Suppressor macrophage treated with lipopolysaccharide for 4 hours (primary cell): ENCODE data around the gene NUP214.
"Not testable (repeated sequence)": the region's sequence is repeated elsewhere in the genome, so short reads cannot be mapped to it uniquely, and the experiment has no call there.

Experiments used
- DNase-seq: peaks from one replicate; pipeline ENCODE4 v3.0.0-alpha.2; 2020

Gene NUP214

DNA sequence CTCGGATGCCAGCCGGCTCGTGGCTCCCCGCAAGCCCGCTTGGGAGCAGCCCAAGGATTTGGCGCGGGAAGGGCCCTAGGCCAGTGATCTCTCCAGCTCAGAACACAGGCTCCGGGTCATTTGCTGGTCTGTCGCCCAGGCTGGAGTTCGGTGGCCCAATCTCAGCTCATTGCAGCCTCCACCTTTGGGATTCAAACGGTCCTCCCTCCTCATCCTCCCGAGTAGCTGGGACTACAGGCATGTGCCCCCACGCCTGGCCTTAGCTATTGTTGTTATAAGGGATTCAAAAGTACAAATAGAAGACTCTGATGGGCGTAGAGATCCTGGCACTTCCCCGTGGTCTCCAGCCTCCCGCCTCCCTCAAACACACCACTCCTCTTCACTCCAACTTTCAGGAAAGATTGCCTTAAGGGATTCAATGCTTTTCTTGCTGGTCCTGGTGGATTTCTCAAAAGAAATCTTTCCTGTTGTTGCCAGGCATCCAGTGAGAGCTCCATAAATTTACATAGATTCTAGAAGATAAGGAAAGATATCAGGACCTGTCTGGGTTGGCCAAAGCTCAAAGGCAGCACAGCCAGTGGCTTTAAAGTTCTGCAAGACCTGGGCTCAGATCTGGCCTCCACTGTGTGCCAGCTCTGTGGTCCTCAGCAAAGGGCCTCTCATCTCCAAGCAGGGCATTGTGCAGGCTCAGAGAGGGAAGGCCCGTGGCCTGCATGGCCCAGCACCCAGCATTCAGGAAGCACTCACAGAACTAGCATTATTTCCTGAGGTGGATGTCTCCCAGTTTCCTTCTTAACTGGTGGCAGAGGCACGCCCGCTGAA lies 28.0 kb upstream of the NUP214 start:
- no peak for DNase-seq

- DNase-seq = no peak
Observed at GRCh38 chr9:131097948-131098278, 27.5 kb upstream of the NUP214 start.

DNA sequence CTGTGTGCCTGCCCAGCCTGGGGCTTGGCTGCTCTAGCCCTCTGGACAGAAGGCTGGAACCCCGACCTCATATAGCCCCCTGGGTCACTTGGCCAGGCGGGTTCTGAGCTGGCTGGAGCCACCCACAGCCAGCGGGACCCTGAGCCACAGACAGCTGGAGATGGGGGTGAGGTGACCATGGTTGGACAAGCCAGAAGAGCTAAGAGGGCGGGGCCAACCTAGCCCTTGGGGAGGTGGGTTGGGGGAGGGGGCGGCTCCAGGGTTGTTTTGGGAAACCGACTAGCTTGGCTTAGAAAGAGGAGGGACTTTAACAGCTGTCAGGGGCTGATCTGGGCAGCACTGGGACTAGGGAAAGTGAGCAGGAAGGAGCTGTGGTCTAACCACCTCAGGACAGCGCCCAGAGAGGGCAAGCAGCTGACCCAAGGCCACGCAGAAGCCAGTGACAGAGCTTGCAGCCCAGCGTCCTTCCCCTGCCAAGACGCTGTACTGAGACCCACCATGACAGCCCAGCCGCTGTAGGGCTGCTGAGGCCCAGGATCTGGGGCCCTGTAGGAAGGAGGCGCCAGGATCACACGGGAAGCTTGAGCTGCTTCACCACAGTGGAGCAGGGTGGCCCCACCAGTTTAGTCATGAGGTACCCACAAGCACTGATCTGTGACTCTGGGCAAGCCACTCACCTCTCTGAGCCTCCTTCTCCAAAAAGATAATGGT lies 26.8 kb upstream of the NUP214 start:
- no peak for DNase-seq

DNA sequence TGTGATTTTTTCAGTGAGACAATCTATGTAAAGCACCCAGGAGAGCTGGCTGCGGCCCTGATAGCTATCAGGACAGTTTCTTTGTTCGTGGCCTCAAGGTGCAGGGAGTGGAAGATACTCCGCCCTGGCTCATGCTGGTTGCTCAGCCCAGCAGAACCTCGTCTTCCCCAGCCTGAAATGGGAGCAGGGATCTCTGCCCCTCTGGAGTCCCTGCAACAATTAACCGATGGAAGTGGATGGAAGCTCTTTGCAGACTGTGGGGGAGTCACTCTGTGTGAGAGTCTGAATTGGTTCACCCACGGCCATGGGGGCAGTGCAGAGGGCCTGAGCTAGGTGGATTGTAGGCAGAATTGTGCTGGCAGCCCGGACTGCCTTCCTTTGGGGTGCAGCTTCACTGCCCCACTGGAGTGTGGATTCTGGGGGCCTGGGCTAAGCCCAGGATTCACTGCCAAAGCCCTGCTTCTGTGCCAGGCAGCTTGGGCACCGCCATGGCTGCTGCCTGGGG lies 26.2 kb upstream of the NUP214 start:
- no peak for DNase-seq

DNA sequence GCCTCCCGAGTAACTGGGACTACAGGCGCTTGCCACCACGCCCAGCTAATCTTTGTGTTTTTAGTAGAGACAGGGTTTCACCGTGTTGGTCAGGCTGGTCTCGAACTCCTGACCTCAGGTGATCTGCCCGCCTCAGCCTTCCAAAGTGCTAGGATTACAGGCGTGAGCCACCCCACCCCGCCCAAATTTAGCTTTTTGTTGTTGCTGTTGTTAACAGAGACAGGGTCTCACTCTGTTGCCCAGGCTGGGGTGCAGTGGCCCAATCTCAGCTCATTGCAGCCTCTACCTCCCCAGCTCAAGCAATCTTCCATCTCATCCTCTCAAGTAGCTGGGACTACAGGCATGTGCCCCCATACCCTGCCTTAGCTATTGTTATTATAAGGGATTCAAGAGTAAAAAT lies 25.5 kb upstream of the NUP214 start:
- DNase-seq = not testable (repeated sequence)

DNA sequence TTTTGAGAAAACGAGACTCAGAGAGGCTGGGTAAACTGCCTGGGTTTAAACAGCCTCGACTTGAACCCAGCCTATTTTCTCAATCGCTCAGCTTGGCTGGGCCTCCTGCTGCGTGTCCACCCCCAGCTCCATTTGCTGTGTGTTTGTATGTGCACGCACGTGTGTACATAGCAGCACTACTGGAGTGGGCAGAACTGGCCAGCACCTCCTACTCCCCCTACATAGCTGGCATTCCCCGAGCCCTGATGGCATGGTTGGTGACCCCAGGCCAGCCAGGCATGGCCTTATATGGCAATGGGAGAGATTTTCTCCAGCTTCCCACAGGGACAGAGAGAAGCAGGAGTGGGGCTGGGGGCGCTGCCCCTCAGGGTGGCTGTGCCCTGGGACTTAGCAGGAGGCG lies 24.9 kb upstream of the NUP214 start:
- no peak for DNase-seq

DNA sequence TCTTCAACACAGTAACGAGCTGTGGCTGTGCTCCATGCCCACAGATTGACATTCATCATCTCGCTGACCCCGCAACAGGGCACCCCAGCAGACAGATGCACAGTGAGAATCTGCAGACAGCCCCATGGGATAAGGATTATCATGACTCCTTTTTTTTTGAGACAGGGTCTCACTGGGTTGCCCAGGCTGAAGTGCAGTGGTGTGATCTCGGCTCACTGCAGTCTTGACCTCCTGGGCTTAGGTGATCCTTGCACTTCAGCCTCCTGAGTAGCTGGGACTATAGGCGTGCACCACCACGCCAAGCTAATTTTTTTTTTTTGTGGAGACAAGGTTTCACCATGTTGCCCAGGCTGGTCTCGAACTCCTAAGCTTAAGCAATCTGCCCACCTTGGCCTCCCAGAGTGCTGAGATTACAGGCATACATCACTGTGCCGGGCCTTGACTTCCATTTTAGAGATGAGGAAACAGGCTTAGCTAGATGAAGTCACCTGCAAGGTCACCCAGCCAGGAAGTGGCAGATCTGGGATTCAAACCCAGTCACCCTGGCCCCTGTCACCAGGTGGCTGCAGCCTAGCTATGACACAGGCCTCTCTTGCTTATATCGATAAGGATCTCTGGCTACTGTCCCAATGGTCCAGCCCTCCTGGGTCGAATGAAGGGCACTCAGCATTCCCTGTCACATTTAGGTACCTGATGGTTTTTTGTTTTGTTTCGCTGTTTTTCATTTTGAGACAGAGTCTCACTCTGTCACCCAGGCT lies 24.0 kb upstream of the NUP214 start:
- DNase-seq = no peak

DNA sequence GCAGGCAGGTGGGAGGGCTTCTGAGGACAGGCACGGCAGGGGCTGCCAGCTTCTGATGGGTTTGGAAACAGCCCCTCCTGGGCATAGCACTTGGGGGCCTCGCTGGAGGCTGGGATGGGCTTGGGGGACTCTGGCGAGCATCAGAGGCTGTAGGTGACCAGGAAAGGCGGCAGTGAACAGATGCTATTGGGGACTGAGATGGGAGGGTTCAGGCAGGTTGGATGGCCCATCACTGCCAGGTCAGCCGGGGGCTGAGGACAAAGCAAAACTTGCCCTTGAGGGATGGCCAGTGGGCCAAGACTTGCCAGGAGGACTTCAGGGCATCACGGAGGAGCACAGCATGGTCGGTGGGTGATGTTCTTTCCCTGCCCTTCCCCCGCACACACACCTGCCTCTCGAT lies 22.4 kb upstream of the NUP214 start:
- DNase-seq = no peak

GRCh38 chr9:131103535-131103934 lies 21.9 kb upstream of the NUP214 start:
- no peak for DNase-seq

GRCh38 chr9:131104016-131104740 lies 21.2 kb upstream of the NUP214 start:
- DNase-seq = no peak

DNA sequence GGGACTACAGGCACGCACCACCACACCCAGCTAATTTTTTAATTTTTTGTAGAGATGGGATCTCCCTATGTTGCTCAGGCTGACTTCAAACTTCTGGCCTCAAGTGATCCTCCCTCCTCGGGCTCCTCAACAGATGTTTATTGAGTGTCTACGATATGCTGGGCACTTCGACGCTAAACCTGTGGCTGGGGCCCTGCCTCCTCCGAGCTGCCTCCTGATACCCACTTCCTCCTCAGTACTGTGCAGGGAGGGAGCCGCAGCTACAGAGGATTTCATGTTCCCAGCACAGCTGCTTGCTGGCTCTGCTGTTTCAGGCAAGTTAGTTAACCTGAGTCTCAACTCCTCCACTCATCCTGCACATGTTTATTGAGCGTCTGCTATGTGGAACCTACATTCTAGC lies 19.4 kb upstream of the NUP214 start:
- DNase-seq = no peak

- no peak for DNase-seq
Observed at GRCh38 chr9:131107760-131108159, 17.6 kb upstream of the NUP214 start.

DNA sequence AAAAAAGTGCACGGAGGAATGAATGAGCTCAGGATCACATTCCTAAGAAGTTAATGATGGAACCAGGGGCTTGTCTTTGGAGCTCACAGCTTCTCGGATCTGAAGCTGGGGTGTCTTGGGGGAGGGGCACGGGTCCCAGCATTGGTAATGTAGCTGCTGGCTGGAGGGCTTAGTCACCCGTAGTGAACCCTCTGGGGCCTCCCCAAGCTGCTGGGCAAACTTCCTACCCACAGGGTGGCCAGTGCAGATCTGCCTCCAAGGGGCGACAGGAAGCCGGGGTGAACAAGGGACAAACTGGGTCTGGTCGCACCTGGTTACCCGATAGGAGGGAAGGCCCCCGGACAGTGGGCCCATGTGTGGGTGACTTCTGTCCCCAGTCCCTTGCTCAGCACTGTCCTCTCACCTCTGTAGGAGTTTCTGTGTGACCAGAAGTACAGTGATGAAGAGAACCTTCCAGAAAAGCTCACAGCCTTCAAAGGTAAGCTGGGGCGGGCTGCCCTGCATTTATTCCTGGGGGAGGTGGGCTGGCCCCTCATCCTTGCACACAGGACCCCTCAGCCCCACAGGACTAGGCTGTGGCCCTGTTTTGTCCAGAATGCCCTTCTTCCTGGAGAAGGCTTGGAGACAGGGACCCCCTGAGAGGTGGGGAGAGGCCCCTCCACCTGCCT lies 14.1 kb upstream of the NUP214 start:
- no peak for DNase-seq

- no peak for DNase-seq
Observed at GRCh38 chr9:131111854-131112311, 13.5 kb upstream of the NUP214 start.

GRCh38 chr9:131112374-131113154 lies 12.8 kb upstream of the NUP214 start:
- DNase-seq = no peak

- no peak for DNase-seq
Observed at GRCh38 chr9:131113655-131114054, 11.7 kb upstream of the NUP214 start.

DNA sequence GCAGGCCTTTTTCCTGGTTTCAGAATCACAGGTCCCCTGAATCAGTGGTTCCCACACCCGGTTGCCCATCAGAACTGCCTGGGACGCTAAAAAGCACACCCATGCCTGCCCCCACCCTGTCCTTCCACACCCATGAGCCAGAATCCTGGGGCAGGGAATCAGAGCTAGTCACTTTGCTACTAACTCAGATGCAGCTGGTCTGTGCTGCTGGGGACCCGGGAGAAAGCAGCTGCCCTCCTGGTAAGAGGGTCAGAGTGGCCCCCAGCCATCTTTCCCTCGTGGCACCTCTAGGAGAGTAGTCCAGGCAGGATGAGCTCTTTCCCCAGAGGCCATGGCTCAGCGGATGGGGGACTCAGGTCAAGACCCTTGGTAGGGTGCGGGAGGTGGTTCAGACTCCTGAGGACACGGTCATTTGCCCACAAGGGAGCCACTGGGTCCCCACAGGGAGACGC lies 11.3 kb upstream of the NUP214 start:
- DNase-seq = no peak

DNA sequence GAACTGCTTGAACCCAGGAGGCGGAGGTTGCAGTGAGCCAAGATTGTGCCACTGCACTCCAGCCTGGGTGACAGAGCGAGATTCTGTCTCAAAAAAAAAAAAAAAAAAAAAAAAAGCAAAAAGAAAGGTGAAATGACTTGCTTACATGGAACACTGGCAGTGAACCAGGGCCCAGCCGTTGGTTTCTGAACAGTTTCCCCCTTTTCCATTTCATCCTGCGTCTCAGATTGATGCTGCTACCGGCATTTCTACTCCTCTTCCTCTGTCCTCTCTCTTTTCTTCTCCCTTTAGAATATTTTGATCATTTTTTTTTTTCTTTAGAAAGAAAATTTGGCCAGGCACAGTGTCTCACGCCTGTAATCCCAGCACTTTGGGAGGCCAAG lies 10.0 kb upstream of the NUP214 start:
- DNase-seq = not testable (repeated sequence)

- DNase-seq = no peak
Observed at GRCh38 chr9:131116281-131117120, 8.9 kb upstream of the NUP214 start.

DNA sequence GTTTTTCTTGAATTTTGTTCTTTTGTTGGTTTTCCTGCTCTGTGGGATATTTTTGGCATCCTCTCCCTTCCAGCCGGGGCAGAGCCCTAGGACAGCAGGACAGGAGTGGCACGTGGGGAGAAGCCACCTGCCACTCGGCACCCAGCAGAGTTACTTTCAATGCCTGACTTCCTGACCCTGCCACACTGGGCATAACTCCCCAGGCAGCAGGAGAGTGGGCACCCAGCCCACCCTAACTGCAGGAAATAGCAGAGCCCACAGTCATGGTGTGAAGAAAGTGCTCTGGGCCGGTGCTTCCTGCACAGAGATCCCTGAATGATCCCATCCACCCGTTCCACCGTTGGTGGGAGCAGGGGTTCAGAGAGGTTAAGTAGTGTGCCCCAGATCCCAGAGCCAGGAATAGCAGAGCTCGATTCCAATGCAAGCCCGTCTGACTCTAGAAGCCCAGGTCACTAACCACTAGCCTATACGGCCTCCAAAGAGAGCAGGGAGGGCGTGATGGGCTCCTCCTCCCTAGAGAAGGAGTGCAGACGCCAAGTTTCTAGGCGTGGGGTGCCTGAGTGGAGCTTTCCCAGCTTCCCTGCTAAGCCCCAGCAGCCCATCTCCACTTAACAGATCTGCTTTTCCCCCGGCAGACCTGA lies 8.1 kb upstream of the NUP214 start:
- DNase-seq = no peak
